Activated CD4-positive, alpha-beta T cell treated with anti-CD3 and anti-CD28 coated beads for 24 hours (primary cell): ENCODE data around the gene LPIN1.
A peak's percentile ranks its signal among the peaks of the same experiment; 100 is the strongest.
"Not testable (repeated sequence)": the region's sequence is repeated elsewhere in the genome, so short reads cannot be mapped to it uniquely, and the experiment has no call there.

ENCODE experiments used
- DNase-seq, 2 donors: peaks; one replicate each; pipeline ENCODE4 v3.0.0-alpha.2; 2020; ENCODE audit warnings: low read depth in 2 of 2

The LPIN1 gene

GRCh38 chr2:11743846-11744553 is 2.4 kb upstream of the LPIN1 start:
- DNase-seq, result peak; percentile 61 to 63

- no peak for DNase-seq
These were observed 1.6 kb upstream of the LPIN1 start for GRCh38 chr2:11744631-11745394.

- no peak for DNase-seq
These were observed 638 bp upstream of the LPIN1 start for GRCh38 chr2:11745613-11746375.

GRCh38 chr2:11746807-11747459 is 501 bp downstream of the LPIN1 start:
- no peak for DNase-seq

- no peak for DNase-seq
These were observed 1.8 kb downstream of the LPIN1 start for GRCh38 chr2:11748018-11748860.

- DNase-seq, result no peak
These were observed 2.6 kb downstream of the LPIN1 start for GRCh38 chr2:11748861-11749645.

GRCh38 chr2:11749646-11750349 is 3.4 kb downstream of the LPIN1 start:
- DNase-seq, result no peak

- DNase-seq, result no peak
These were observed 4.0 kb downstream of the LPIN1 start for GRCh38 chr2:11750422-11750821.

GRCh38 chr2:11750917-11751316 is 4.5 kb downstream of the LPIN1 start:
- DNase-seq, result no peak

- DNase-seq, result no peak
These were observed 6.5 kb downstream of the LPIN1 start for GRCh38 chr2:11752906-11753305.

GRCh38 chr2:11753452-11753885 is 7.0 kb downstream of the LPIN1 start:
- no peak for DNase-seq

GRCh38 chr2:11753886-11754699 is 7.7 kb downstream of the LPIN1 start:
- peak; percentile 42 to 52 for DNase-seq

- DNase-seq, result no peak
These were observed 8.2 kb downstream of the LPIN1 start for GRCh38 chr2:11754700-11755015.

GRCh38 chr2:11757101-11757500 is 10.7 kb downstream of the LPIN1 start:
- no peak for DNase-seq

- DNase-seq, result no peak
These were observed 11.8 kb downstream of the LPIN1 start for GRCh38 chr2:11758187-11758586.

- no peak for DNase-seq
These were observed 12.2 kb downstream of the LPIN1 start for GRCh38 chr2:11758647-11759046.

- not testable (repeated sequence) for DNase-seq
These were observed 12.9 kb downstream of the LPIN1 start for GRCh38 chr2:11759182-11759975.

GRCh38 chr2:11761259-11761658 is 14.8 kb downstream of the LPIN1 start:
- no peak for DNase-seq
